GM18526 (cell line): ENCODE measurements around the gene BZW2.

Experiments
- POLR2A ChIP-seq: IDR thresholded peaks from 3 replicates; pipeline ENCODE4 v1.6.1; 2011; ENCODE audit not compliant: insufficient read length; ENCODE audit errors: extremely low read depth

The BZW2 gene

GRCh38 chr7:16726189-16726588 is 80.2 kb downstream of the BZW2 start:
- no peak for TF ChIP-seq POLR2A

GRCh38 chr7:16727736-16728135 is 81.8 kb downstream of the BZW2 start:
- TF ChIP-seq POLR2A: no peak

- no peak for TF ChIP-seq POLR2A
Measured at GRCh38 chr7:16728811-16729210, 82.8 kb downstream of the BZW2 start.

- TF ChIP-seq POLR2A: no peak
Measured at GRCh38 chr7:16729541-16729940, 83.6 kb downstream of the BZW2 start.

GRCh38 chr7:16730937-16731336 is 85.0 kb downstream of the BZW2 start:
- TF ChIP-seq POLR2A: no peak

- no peak for TF ChIP-seq POLR2A
Measured at GRCh38 chr7:16732828-16733227, 86.8 kb downstream of the BZW2 start.

GRCh38 chr7:16734148-16734726 is 88.3 kb downstream of the BZW2 start:
- no peak for TF ChIP-seq POLR2A

- TF ChIP-seq POLR2A: no peak
Measured at GRCh38 chr7:16735020-16735419, 89.0 kb downstream of the BZW2 start.

GRCh38 chr7:16738011-16738688 is 92.2 kb downstream of the BZW2 start:
- TF ChIP-seq POLR2A: no peak

- TF ChIP-seq POLR2A: no peak
Measured at GRCh38 chr7:16739863-16740622, 94.1 kb downstream of the BZW2 start.

- TF ChIP-seq POLR2A: no peak
Measured at GRCh38 chr7:16740623-16740953, 94.6 kb downstream of the BZW2 start.

- TF ChIP-seq POLR2A: no peak
Measured at GRCh38 chr7:16740996-16741395, 95.0 kb downstream of the BZW2 start.

- no peak for TF ChIP-seq POLR2A
Measured at GRCh38 chr7:16741676-16742075, 95.7 kb downstream of the BZW2 start.

- no peak for TF ChIP-seq POLR2A
Measured at GRCh38 chr7:16742547-16742946, 96.6 kb downstream of the BZW2 start.

- TF ChIP-seq POLR2A: no peak
Measured at GRCh38 chr7:16743236-16743635, 97.3 kb downstream of the BZW2 start.

GRCh38 chr7:16744518-16745250 is 98.7 kb downstream of the BZW2 start:
- no peak for TF ChIP-seq POLR2A
